GM12801 (cell line): Measurements from ENCODE around the gene TIPARP.

ENCODE experiments used
- TF ChIP-seq, protein P1 (sequence below): IDR thresholded peaks from one replicate; pipeline ENCODE4 v1.5.1; 2011; ENCODE audit warnings: control low read depth; ENCODE audit not compliant: insufficient read length; ENCODE audit errors: extremely low read depth

TIPARP gene

DNA sequence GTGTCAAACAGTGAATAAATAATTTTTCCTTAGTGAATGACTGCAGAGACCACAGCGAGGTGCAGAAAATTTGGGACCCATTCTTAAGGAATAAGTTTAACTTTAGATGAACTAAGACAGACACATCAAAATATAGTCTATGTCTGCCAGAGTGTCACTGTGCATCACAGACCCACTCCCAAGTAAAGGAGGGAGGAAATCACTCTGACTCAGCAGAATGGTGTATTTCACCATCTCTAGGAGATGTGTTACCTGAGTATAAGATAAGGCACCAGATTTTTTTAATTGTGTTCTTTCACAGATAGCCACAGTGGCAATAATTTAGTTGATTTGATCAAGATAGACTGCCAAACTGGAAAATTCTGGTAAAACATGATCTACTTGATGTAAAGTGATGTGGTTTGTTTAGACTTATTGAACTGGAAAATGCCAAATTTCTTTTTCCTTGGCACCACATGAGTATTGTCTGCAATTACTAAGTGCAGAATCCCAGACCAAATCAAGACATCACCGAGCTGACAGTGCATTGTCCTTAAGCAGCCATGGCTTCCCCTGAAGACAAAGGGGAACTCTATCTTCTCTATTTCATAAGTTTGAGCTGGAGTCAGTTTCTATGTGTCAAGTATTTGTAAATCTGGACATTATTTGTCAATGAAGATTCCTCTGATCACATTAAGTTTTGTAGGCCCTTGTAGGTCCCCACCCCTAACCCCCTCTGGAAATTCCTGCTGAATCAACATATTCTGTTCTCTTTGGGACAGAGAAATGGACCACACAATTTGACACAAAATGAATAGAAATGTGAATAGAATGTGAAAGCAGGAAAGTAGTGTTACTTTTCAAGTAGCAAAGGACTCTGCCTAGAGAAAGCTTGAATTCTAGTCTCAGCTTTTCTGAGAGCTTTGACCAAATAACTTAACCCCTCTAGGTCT, 47.6 kb downstream of the TIPARP start:
- TF ChIP-seq, protein P1, sequence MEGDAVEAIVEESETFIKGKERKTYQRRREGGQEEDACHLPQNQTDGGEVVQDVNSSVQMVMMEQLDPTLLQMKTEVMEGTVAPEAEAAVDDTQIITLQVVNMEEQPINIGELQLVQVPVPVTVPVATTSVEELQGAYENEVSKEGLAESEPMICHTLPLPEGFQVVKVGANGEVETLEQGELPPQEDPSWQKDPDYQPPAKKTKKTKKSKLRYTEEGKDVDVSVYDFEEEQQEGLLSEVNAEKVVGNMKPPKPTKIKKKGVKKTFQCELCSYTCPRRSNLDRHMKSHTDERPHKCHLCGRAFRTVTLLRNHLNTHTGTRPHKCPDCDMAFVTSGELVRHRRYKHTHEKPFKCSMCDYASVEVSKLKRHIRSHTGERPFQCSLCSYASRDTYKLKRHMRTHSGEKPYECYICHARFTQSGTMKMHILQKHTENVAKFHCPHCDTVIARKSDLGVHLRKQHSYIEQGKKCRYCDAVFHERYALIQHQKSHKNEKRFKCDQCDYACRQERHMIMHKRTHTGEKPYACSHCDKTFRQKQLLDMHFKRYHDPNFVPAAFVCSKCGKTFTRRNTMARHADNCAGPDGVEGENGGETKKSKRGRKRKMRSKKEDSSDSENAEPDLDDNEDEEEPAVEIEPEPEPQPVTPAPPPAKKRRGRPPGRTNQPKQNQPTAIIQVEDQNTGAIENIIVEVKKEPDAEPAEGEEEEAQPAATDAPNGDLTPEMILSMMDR, result no peak

GRCh38 chr3:156723182-156723619, 48.8 kb downstream of the TIPARP start:
- TF ChIP-seq, protein P1, result no peak

- TF ChIP-seq, protein P1, result no peak
Measured at GRCh38 chr3:156725682-156726081, 51.3 kb downstream of the TIPARP start.

- TF ChIP-seq, protein P1, result no peak
Measured at GRCh38 chr3:156726456-156726855, 52.1 kb downstream of the TIPARP start.

GRCh38 chr3:156727519-156728205, 53.3 kb downstream of the TIPARP start:
- TF ChIP-seq, protein P1, result no peak

DNA sequence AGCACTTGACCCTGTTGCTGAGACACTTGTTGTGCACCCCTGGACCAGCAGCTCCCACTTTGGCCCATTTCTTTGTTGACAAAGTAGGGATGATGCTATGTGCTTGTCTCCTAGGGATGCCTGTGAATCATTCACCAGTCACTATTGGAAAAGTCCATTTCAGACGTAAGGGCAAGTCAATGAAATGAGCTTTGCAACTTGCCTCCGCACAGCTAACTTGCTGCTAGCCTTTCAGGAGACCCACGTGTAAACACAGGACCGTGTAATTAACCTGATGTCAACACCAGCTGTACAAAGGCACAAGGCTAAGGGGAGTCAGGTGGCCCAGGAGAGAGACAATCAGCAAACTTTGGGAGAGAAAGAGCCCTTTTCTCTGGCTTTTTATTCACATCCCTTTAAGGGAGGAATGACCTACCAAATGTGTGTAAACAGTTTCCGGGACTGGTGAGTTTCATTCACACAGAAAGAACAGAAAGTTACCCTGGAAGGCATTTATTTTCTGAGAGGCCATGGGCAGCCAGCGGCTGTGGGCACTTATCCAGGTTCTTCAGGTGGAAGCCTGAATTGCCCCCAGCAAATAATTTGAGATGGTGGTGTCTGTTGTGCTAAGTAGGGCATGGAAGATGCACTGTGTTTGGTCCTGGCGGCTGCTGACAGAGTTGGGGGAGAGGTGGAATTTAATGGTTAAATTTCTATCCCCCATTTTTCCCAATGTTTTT, 54.0 kb downstream of the TIPARP start:
- TF ChIP-seq, protein P1, result no peak
